ENCODE results near the gene FAM83G.

FAM83G gene

DNA sequence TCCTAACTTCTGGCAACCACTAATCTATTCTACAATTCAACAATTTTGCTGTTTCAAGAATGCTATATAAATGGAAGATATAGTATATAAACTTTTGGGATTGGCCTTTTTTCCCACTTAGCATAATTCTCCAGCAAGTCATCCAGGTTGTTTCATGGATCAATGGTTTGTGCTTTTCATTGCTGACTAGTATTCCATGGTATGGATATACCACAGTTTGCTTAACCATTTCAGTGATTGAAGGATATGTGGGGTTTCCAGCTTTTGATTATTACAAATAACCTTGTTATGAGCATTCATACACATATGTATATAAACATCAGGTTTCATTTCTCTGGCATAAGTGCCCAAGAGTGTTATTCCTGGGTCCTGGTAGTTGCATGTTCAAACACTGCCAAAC is 2.1 kb upstream of the FAM83G start:
- DNase-seq = no peak

DNA sequence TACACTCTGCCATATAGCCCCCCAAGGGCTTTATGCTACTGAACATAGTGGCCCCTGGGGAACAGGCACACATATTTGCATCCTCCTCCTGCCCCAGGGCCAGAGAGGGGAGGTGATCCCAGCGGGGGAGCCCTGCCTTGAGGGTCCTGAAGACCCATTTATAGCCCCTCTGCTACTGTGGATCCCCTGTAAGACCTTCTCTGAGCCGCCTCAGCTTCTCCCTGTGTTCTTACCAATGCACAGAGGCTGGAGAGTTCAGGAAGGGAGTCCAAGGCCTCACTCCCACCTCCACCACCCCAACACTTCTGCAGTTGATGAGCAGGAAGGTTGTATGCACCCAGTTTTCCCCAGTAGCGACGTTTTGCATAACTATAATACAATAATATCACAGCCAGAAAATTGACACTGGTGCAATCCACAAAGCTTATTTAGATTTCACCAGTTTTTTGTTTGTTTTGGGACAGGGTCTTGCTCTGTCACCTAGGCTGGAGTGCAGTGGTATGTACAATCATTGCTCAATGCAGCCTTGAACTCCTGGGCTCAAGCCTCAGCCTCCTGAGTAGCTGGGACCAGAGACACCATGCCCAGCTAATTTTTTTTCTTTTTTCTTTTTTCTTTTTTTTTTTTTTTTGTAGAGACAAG is 1.3 kb upstream of the FAM83G start:
- no peak for DNase-seq

DNA sequence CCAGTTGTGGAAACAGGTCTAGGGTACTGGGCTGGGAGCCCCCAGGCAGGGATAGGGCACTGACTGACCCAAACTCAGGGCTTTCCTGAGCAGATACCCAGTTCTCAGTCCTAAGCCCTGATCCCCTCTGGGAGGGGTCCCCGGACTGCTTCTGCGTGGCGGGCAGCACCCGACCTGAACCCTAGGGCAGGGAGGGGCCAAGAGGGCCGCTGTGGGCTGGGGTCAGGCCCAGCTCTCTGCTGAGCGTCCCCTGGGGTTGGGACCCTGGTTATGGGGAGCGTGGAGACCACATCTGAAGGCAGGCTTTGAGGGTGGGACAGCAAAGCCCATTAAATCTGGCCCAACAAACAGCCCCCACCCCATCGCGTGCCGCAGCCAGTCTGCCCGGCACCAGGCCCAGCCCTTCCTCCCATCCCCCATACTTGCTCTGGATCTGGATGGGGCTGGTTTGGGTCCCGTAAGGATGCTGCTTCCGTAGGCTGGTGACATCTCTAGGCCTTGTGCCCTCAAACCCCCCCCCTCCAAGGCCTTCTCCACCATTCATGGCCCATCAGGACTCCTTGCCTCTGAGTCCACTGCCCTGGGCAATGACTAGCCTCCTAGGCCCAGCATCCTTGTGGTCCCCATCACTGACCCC is 691 bp upstream of the FAM83G start:
- no peak for DNase-seq

DNA sequence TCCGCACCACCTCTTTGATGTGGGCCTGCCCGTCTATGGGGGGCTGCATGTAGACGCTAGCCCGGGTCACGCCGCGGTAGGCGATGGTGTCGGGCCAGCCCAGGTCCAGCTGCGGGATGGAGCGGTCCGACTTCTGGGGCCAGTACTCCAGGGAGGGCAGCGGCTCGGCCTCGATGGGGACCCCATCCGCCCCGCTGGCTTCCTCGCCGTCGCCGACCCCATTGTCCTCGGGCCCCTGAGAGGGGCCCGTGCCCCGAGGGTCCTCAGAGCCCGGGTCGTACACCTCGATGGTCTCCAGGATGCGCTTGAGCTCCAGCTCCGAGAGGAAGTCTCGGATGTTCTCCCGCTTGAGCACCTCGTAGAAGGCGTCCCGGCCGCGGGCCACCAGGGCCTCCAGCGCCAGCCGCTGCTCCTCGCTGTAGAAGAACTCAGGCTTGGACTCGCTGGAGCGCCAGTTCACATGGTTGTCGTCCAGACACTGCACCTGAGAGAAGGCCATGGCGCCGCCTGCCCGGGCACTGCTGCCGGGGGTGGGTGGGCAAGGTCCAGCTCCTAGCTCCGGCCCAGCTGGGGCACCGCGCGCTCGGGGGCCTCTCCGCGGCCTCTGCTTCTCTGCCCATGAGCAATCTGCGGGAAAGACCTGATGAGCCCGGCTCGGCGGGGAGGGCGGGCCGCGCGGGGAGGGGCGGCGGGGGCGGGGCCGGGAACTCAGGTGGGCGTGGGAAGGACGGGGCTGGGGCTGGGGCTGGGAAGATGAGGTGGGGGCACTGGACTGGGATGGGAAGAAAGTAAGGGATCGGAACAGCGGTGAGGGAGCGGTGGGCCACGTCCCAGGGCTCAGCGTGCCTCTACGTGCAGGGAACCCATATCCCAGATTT is 782 bp downstream of the FAM83G start:
- peak; percentile 44 for DNase-seq

DNA sequence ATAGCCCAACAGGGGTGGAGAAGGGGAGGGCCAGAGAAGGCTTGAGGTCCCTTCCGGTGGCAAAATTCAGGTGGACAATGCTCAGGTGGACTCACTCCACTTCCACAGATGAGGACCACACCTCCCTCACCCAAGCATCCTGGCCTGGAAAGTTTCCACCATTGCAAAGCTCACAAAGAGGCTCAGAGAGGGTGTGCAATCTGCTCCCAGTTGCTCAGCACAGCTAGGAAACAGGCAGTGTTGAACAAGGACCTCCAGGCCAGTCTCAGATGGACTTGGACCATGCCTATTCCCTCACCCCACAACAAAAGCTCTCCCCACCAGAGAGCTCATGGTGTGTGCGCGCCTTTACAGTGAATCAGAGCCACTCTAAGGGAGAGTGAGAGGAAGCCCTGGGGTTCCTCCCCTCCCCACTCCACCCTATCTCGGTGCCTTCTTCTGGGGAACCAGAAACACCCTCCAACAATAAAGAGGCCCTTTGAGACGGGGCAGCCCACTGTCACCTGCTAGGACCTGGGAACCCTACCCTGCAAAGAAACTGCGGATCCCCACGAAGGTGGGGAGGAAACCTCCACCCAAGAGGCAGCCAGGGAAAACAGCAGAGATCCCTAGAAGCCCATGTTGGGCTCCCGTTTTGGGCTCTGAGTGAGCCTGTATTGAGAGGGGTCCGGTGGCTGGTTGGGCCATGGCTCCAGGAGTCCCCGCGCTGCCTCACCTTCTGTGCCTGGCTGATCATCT is 1.6 kb downstream of the FAM83G start:
- peak; percentile 13 for DNase-seq

DNA sequence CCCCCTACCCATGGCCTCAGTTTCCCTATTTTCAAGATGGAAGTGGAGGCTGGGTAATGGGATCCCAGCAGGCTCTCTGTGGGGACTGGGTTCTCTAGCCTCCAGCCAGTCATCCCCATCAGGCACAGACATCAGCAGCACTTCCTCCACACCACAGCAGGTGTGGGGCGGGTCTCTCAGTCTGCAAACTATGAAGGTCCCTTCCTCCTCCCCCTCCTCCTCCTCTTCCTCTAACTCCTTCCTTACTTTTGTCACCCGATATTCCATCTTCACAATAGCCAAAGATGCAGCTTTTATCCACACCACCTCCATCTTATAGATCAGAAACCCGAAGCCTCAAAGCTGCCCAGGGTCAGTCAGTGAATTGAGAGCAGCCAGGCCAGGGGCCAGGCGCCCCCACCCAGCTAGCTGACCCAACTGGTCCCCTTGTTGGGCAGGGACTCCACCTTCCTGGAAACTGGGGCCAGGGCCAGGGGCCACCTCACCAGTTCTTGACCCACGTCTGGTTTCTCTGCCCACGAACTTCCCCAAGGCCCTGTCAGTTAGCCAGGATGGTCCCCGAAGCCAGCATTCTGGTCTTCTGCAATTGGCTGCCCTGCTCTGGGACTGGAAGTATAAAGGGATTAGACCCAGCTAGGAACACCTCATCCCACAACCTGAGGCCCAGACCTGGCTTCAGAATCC is 2.5 kb downstream of the FAM83G start:
- DNase-seq = no peak

GRCh38 chr17:19000531-19001325 is 3.8 kb downstream of the FAM83G start:
- no peak for DNase-seq

DNA sequence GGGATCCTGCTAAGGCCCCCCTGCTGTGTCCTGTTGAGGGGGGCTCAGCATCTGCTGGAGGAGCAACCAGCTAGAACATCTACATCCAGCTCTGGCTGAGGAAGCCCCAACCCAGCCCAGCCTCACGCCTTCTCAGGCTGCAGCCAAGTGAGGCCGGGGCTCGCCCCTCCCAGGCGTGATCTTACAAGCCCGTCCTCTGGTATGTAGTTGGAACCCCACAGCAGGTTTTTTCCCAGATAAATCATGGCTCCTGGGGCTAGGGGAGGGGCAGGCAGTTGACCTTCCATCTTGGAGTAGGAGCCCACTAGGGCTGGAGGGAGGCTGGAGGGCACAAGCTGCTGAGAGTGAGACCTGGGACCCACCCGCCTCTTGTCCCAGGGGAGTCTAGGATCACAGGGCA is 4.7 kb downstream of the FAM83G start:
- DNase-seq = no peak

DNA sequence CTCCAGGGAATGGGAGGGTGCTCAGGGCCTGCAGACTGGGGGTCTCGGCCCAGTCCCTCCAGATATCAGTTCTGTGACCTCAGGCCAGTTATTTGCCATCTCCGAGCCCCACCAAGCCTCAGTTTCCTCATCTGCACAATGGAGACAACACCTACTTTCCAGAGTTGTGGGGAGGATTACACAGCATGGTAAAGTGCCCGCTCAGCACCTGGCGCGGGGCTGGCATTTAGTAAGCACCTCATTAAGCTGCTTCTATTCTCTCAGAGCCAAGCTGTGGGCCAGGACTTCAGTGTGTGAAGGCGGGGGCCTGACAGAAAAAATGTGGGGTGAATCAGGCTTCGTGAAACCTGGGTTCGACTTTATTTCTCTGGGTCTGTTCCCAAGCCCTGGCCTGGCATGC is 5.2 kb downstream of the FAM83G start:
- DNase-seq = no peak

GRCh38 chr17:18997650-18998196 is 6.8 kb downstream of the FAM83G start:
- peak; percentile 58 for DNase-seq

- no peak for DNase-seq
Observed at GRCh38 chr17:18996458-18996857, 8.1 kb downstream of the FAM83G start.

- no peak for DNase-seq
Observed at GRCh38 chr17:18995220-18995619, 9.3 kb downstream of the FAM83G start.

GRCh38 chr17:18994631-18995030 is 9.9 kb downstream of the FAM83G start:
- DNase-seq = no peak

DNA sequence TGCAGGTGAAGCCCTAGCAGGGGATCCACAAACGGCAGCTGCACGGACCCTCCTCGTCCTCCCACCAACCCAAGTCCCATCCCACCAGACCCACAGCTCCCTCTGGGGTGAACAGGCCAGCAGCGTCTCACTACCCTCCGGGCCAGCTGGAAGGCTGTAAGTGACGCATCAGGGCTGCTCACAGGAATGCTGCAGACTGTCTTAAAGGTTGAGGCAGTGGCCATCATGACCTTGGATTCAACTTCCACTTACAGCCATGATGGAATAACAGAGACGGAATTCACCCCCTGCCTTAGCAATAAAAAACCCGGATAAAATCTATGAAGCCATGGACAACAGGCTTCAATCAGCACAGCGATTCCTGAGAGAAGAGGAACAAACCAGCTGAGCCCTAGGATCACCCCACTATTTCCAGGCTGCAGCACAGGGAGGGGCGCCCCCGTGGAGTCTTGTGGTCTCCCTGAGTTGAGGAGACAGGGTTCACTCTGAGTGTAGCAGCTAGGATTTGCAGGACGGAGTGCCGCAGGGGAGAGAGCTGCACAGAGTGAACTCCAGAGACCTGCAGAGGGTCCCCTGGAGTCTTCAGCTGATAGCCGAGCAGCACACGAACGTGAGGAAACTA is 10.5 kb downstream of the FAM83G start:
- no peak for DNase-seq

- DNase-seq = peak; percentile 27
Observed at GRCh38 chr17:18992454-18993130, 12.0 kb downstream of the FAM83G start.

GRCh38 chr17:18991531-18992315 is 12.8 kb downstream of the FAM83G start:
- no peak for DNase-seq

- DNase-seq = no peak
Observed at GRCh38 chr17:18990331-18990730, 14.2 kb downstream of the FAM83G start.

DNA sequence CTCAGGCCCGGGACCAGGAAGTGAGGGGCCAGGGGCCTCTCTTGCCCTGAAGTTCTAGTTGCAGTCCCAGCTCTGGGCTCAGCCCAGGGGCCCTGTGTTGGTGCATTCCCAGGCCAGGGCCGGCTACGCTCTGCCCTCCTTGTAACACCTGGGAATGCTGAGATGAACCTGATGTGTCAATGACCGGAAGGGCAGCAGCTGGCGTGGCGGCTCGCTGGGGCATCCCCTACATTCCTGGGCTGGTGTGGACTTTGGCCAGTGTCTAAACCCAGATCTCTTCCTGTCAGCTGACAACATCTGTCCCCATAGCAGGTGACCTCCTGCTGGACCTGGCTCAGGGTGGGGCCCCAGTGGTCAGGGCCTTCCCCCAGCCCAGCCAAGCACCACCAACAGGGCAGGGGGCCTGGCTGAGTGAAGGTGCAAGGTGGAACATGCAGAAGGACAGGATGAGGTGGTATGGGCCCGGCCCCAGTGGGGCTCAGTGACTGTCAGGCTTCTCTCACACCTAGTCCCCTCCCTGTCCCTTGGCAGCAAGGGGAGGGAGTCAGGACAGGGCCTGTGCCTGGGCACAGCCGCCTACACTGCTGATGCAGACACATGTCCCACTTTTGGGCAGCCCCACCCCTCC is 15.9 kb downstream of the FAM83G start:
- no peak for DNase-seq

Measured in hematopoietic multipotent progenitor cell treated with erythropoietin and hydrocortisone succinate and interleukin-3 and kit ligand, for 6 days (in vitro differentiated cells).